CD4-positive, alpha-beta memory T cell (primary cell): ENCODE results near the gene MCTS1. TPM values are rescaled to one million over a fixed set of nuclear protein-coding genes. Genes with fewer than 3 reads are reported as not detected.
"Not testable (repeated sequence)": the region's sequence is repeated elsewhere in the genome, so short reads cannot be mapped to it uniquely, and the experiment has no call there.

Experiments used
- CTCF ChIA-PET: fragments of 350-600 bp; sonication (Branson Sonifier 250); formaldehyde crosslinking; loops from one replicate; lab custom pipeline; 2021; ENCODE audit warnings: inconsistent platforms; ENCODE audit not compliant: partially characterized antibody; lab: Charles Lee
- POLR2A ChIA-PET: fragments of 350-600 bp; sonication (Branson Sonifier 250); formaldehyde crosslinking; loops from one replicate; lab custom pipeline; 2021; ENCODE audit not compliant: partially characterized antibody; lab: Charles Lee
- DNase-seq, 5 donors: peaks; one replicate each; pipeline versions ENCODE4 v3.0.0 to v3.0.0-alpha.2; 2020 to 2022; ENCODE audit warnings: mixed read lengths in 1 of 5
- H3K27ac ChIP-seq: one replicate; pipeline ENCODE4 v1.7.0; 2013; ENCODE audit warnings: low read depth, low read length
- H3K27me3 ChIP-seq: 2 replicates; pipeline ENCODE4 v1.7.0; 2013; ENCODE audit warnings: mild to moderate bottlenecking, low read length, moderate library complexity; ENCODE audit not compliant: insufficient read depth
- H3K36me3 ChIP-seq: 2 replicates; pipeline ENCODE4 v1.7.0; 2013; ENCODE audit warnings: mild to moderate bottlenecking, low read length, moderate library complexity; ENCODE audit not compliant: insufficient read depth
- H3K4me1 ChIP-seq: 2 replicates; pipeline ENCODE4 v1.7.0; 2013; ENCODE audit warnings: mild to moderate bottlenecking, low read length, moderate library complexity; ENCODE audit not compliant: insufficient read depth
- H3K4me3 ChIP-seq, 2 donors: one replicate each; pipeline ENCODE4 v1.7.0; 2013; ENCODE audit warnings: low read length in 2 of 2, mild to moderate bottlenecking in 1 of 2
- H3K9me3 ChIP-seq, 2 donors: one replicate each; pipeline ENCODE4 v1.7.0; 2013; ENCODE audit warnings: low read length in 2 of 2, control low read depth in 1 of 2; ENCODE audit not compliant: control insufficient read depth in 1 of 2
- H3K27ac Mint-ChIP-seq, 7 donors: one replicate each; pipeline ENCODE4 v1.8.0; 2020 to 2021; ENCODE audit warnings: mixed read lengths in 7 of 7, mild to moderate bottlenecking in 6 of 7, inconsistent platforms in 3 of 7, moderate library complexity in 3 of 7
- H3K27me3 Mint-ChIP-seq, 2 donors: one replicate each; pipeline ENCODE4 v1.8.0; 2020 to 2021; ENCODE audit warnings: mixed read lengths in 2 of 2
- H3K36me3 Mint-ChIP-seq, 2 donors: one replicate each; pipeline ENCODE4 v1.8.0; 2020 to 2021; ENCODE audit warnings: mixed read lengths in 2 of 2, inconsistent platforms in 1 of 2, mild to moderate bottlenecking in 1 of 2
- H3K4me1 Mint-ChIP-seq, 4 donors: one replicate each; pipeline ENCODE4 v1.8.0; 2020 to 2021; ENCODE audit warnings: mixed read lengths in 4 of 4, mild to moderate bottlenecking in 1 of 4
- H3K4me3 Mint-ChIP-seq, 8 donors: one replicate each; pipeline ENCODE4 v1.8.0; 2020 to 2021; ENCODE audit warnings: mixed read lengths in 8 of 8, mild to moderate bottlenecking in 7 of 8, moderate library complexity in 6 of 8, inconsistent platforms in 3 of 8
- H3K9me3 Mint-ChIP-seq, 8 donors: one replicate each; pipeline ENCODE4 v1.8.0; 2020 to 2021; ENCODE audit warnings: mixed read lengths in 8 of 8, mild to moderate bottlenecking in 5 of 8, inconsistent platforms in 3 of 8, moderate library complexity in 1 of 8
- intact Hi-C: fragments of 100-400 bp; cut with micrococcal nuclease; formaldehyde crosslinking; loops from one replicate; pipeline ENCODE4 v1.15.1; 2023
- polyA plus RNA-seq, 2 donors: library from polyadenylated mRNA; unstranded; fragments of 300-500 nt; fragmentation: Illumina TruSeq; gene quantifications; one replicate each; pipeline ENCODE4 v1.2.3, GENCODE V29; 2021
- total RNA-seq, 2 experiments: library from RNA; stranded (reverse); gene quantifications; one replicate each; pipeline ENCODE4 v1.2.3, GENCODE V29; 2021

MCTS1 gene
- total and polyA plus RNA-seq, 4 experiments from 2014 or later: 29.1 to 75.8 (median 54.0) TPM

DNA sequence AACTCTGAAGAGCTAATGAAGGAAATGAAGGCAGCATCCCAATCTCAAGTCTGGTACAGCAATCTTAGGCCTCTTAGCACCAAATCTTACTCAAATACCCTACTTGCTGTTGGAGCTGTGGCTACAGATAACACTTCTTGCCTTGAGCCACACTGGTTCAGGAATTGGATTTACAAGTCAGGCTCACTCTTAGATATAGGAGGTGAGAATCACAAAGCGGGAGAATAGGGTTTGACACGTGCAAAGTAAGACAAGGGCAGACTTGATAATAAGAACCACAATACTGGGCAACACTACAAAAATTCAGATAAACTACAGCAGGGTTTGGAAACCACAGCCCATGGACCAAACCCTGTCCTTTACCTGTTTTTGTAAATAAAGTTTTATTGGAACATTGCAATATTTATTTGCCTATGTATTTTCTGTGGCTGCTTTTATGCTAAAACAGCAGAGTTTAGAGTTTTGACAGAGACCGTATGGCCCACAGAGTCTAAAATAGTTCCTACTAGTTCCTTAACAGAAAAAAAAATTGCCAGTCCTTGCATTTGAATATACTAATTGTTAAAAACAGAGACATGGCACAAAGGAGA, 33.8 kb upstream of the MCTS1 start:
- Mint-ChIP-seq H3K27me3 (no peaks in the 10 kb centered on the region), H3K36me3 (no peaks in the 10 kb centered on the region), H3K9me3 (peaks cover 0 to 3% (median 0%) of the 10 kb centered on the region in 8 donors), H3K27ac (no peak overlapping the region), H3K4me1 (peaks cover 0 to 5% (median under 1%) of the 10 kb centered on the region in 4 donors), H3K4me3 (no peak overlapping the region)
- Histone ChIP-seq H3K36me3 (no peaks in the 10 kb centered on the region), H3K9me3 (no peaks in the 10 kb centered on the region), H3K27me3 (no peaks in the 10 kb centered on the region), H3K4me3 (no peak overlapping the region), H3K27ac (no peak overlapping the region), H3K4me1 (peaks cover 3% of the 10 kb centered on the region)
- intact Hi-C loops: no loop called here
- POLR2A ChIA-PET: interaction anchor here (1.1 kb wide), 1 partner anchor 9 kb away, joined by 3 read pairs; the partner anchor contains the start of gene CUL4B
- no peak for DNase-seq
- CTCF ChIA-PET: no interaction called here

DNA sequence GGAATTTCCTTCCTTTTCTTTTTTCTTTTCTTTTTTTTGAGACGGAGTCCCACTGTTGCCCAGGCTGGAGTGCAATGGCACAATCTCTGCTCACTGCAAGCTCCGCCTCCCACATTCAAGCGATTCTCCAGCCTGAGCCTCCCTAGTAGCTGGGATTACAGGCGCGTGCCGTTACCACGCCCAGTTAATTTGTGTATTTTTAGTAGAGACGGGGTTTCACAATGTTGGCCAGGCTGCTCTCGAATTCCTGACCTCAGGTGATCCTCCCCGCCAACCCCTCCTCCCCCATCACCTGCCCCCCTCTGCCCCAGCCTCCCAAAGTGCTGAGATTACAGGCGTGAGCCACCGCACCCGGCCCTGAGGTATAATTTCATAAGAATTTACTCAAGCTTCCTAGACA, 30.1 kb upstream of the MCTS1 start:
- H3K4me3 Mint-ChIP-seq, H3K4me3 ChIP-seq, H3K36me3 ChIP-seq, DNase-seq, intact Hi-C loops, H3K27ac Mint-ChIP-seq, H3K4me1 Mint-ChIP-seq, H3K36me3 Mint-ChIP-seq, H3K27me3 Mint-ChIP-seq, H3K4me1 ChIP-seq, H3K27me3 ChIP-seq, H3K9me3 Mint-ChIP-seq, H3K9me3 ChIP-seq, H3K27ac ChIP-seq, CTCF ChIA-PET, POLR2A ChIA-PET: not testable (repeated sequence)

DNA sequence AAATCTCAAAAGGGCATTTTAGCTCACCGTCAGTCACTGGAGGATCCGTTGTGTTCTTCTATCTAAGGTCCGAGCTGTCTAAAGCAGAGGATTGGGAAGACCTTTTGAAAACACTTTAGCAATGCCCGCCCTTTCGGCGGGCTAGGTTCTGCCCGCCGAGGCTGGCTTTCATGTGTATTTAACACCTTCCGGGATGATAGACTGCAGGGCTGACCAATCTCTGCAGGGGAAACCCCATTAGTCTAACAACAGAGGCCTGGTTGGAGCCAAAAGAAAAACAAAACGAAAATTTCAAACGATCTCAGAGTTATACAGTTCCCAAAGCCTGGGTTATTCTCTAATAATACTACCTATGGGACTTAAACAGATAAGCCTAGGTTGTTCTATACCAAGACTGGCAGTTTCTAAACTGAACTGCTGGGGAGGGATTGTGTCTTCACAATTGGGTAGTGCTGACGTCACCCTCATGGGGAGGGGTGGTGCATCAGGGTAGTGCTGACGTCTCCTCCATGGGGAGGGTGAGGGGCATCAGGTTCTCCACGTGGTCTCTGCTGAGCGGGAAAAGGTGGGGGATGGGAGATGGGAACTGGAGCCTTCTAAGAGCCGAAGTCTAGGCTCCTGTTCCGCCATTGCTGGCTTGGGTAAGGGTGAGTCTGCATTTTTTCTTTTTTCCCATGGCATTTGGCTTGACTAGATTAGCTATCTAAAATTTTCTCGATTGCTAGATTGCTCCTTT, 28.4 kb upstream of the MCTS1 start:
- POLR2A ChIA-PET: no interaction called here

DNA sequence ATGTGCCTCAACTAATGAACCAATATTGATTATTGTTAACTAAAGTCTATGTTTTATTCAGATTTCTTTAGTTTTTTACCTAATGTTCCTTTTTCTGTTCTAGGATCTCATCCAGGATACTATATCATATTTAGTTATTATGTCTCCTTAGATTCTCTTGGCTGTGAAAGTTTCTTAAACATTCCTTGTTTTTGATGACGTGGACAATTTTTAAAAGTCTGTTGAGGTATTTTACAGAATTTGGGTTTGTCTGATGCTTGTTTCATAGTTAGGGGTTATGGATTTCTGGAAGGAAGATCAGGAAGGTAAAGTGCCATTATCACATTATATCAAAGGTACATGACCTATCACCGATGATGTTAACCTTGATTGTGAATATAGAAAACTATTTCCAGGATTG, 18.2 kb upstream of the MCTS1 start:
- Mint-ChIP-seq H3K4me3 (no peak overlapping the region), H3K4me1 (no peaks in the 10 kb centered on the region), H3K36me3 (no peaks in the 10 kb centered on the region), H3K9me3 (peaks cover 0 to 2% (median 0%) of the 10 kb centered on the region in 8 donors), H3K27ac (no peak overlapping the region), H3K27me3 (peaks cover 0 to 2% of the 10 kb centered on the region in 2 donors)
- Histone ChIP-seq H3K27me3 (no peaks in the 10 kb centered on the region), H3K36me3 (no peaks in the 10 kb centered on the region), H3K4me1 (no peaks in the 10 kb centered on the region), H3K27ac (no peak overlapping the region), H3K9me3 (no peaks in the 10 kb centered on the region), H3K4me3 (no peak overlapping the region)
- intact Hi-C loops: no loop called here
- CTCF ChIA-PET: no interaction called here
- no peak for DNase-seq
- POLR2A ChIA-PET: no interaction called here

More for the DNA sequence above, 28.4 kb upstream of the MCTS1 start:
- no peak for DNase-seq
- no peak overlapping the region for H3K4me3 ChIP-seq
- no peaks in the 10 kb centered on the region for H3K36me3 ChIP-seq
- peaks cover 0 to 2% (median 0%) of the 10 kb centered on the region in 8 donors for H3K9me3 Mint-ChIP-seq
- H3K27ac ChIP-seq: no peak overlapping the region
- intact Hi-C loops: no loop called here
- H3K36me3 Mint-ChIP-seq: no peaks in the 10 kb centered on the region
- no peaks in the 10 kb centered on the region for H3K9me3 ChIP-seq
- peaks cover 3% of the 10 kb centered on the region for H3K4me1 ChIP-seq
- CTCF ChIA-PET: no interaction called here
- no peak overlapping the region for H3K4me3 Mint-ChIP-seq
- no peak overlapping the region for H3K27ac Mint-ChIP-seq
- H3K4me1 Mint-ChIP-seq: peaks cover 0 to 5% (median under 1%) of the 10 kb centered on the region in 4 donors
- H3K27me3 Mint-ChIP-seq: peaks cover 2 to 5% of the 10 kb centered on the region in 2 donors
- no peaks in the 10 kb centered on the region for H3K27me3 ChIP-seq

DNA sequence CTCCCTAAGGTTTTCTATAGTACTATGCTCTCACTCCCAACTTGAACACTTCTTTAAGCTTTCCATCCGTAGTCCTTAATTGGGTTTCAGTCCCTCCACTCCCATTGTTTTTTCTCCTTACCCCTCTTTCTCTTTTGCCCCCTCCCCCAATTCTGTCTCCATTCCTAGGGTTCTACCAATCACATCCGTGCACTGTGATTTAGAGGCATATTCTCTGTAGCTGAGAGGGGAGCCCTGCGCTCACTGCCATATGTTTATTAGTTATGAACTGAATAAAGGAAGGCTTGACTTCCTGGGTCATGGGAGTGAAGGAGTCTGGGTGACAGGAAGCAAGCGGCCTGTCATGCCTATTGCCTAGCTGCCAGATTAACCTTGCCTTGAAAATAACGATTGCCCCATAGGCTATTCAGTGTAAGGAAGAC, 471 bp downstream of the MCTS1 start:
- H3K4me3 Mint-ChIP-seq: peak overlapping the region; percentile 90 to 98 (median 94)
- Histone ChIP-seq H3K36me3 (no peaks in the 10 kb centered on the region), H3K27ac (peak overlapping the region; percentile 85), H3K27me3 (no peaks in the 10 kb centered on the region), H3K9me3 (no peaks in the 10 kb centered on the region), H3K4me3 (peak overlapping the region; percentile 55 to 77), H3K4me1 (peaks cover 17% of the 10 kb centered on the region)
- peak; percentile 33 to 68 (median 52) for DNase-seq
- ChIA-PET POLR2A (interaction anchor here (0.6 to 4.2 kb wide), 13 partner anchors 10 to 353 kb away, joined by 3 to 136 read pairs (median 4); partner anchors contain the start of genes C1GALT1C1 and CUL4B), CTCF (interaction anchor here (2.2 kb wide), 1 partner anchor 43 kb away, joined by 12 read pairs; the partner anchor contains the start of gene CUL4B)
- no peaks in the 10 kb centered on the region for H3K27me3 Mint-ChIP-seq
- intact Hi-C loops: loop anchor here (1.0 to 10.0 kb wide), 5 partner anchors 26 to 1367 kb away; partner anchors contain the start of genes C1GALT1C1, PGRMC1, SLC25A5 and ZBTB33
- peak overlapping the region; percentile 95 to 99 (median 98) for H3K27ac Mint-ChIP-seq
- H3K36me3 Mint-ChIP-seq: peaks cover 2 to 18% of the 10 kb centered on the region in 2 donors
- no peaks in the 10 kb centered on the region for H3K9me3 Mint-ChIP-seq
- peaks cover 6 to 14% (median 8%) of the 10 kb centered on the region in 4 donors for H3K4me1 Mint-ChIP-seq

DNA sequence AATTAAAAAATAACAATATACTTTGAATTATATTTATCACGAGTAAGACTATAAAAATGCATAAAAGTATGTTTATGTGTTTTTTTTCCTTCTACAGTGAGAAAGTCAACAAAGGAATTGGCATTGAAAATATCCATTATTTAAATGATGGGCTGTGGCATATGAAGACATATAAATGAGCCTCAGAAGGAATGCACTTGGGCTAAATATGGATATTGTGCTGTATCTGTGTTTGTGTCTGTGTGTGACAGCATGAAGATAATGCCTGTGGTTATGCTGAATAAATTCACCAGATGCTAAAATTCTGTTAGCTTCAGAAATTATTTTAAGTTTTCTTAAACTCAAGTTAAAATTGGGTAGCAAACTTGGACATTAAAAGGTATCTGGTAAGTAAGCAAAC, 8.2 kb downstream of the MCTS1 start:
- no peaks in the 10 kb centered on the region for H3K9me3 ChIP-seq
- no peaks in the 10 kb centered on the region for H3K27me3 Mint-ChIP-seq
- H3K9me3 Mint-ChIP-seq: peaks cover 0 to 2% (median 0%) of the 10 kb centered on the region in 8 donors
- H3K36me3 Mint-ChIP-seq: peaks cover 17 to 35% of the 10 kb centered on the region in 2 donors
- H3K4me3 Mint-ChIP-seq: no peak overlapping the region
- H3K27ac ChIP-seq: no peak overlapping the region
- H3K36me3 ChIP-seq: peaks cover 3% of the 10 kb centered on the region
- H3K4me3 ChIP-seq: no peak overlapping the region
- DNase-seq: no peak
- H3K4me1 Mint-ChIP-seq: peaks cover 0 to 1% (median 0%) of the 10 kb centered on the region in 4 donors
- H3K4me1 ChIP-seq: no peaks in the 10 kb centered on the region
- intact Hi-C loops: no loop called here
- no peak overlapping the region for H3K27ac Mint-ChIP-seq
- ChIA-PET CTCF (interaction anchor here (1.6 kb wide), 1 partner anchor 17 kb away, joined by 4 read pairs; no protein-coding TSS in a partner anchor), POLR2A (no interaction called here)
- no peaks in the 10 kb centered on the region for H3K27me3 ChIP-seq

DNA sequence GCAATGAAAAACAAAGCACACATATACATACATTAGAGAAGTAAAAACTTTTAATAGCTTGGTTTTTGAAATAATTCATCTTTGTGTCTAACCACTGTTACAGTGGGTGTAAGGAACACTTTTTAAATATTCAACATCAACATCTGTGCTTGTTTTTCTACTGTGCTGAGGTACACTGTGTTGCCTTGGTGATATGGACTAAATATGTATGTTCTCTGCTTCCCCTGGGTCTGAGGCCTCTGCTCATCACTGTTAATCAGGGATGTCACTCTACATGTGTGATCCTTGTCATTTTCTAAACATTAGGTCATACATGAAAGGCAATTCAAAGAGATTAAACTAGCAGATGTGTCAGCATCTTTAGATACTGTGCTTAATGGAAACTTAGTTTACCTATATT, 10.9 kb downstream of the MCTS1 start:
- Mint-ChIP-seq H3K27me3 (no peaks in the 10 kb centered on the region), H3K4me3 (no peak overlapping the region), H3K9me3 (peaks cover 0 to 4% (median 0%) of the 10 kb centered on the region in 8 donors), H3K27ac (no peak overlapping the region), H3K4me1 (peaks cover 0 to 4% (median under 1%) of the 10 kb centered on the region in 4 donors), H3K36me3 (peaks cover 13 to 26% of the 10 kb centered on the region in 2 donors)
- Histone ChIP-seq H3K4me1 (no peaks in the 10 kb centered on the region), H3K27ac (no peak overlapping the region), H3K36me3 (peaks cover 3% of the 10 kb centered on the region), H3K4me3 (no peak overlapping the region), H3K27me3 (no peaks in the 10 kb centered on the region), H3K9me3 (no peaks in the 10 kb centered on the region)
- ChIA-PET CTCF (no interaction called here), POLR2A (interaction anchor here (0.8 to 1.1 kb wide), 2 partner anchors 11 to 54 kb away, joined by 3 read pairs; partner anchors contain the start of genes CUL4B and MCTS1)
- intact Hi-C loops: no loop called here
- no peak for DNase-seq
